ENCODE measurements around the gene ETNK2.

Gene ETNK2

DNA sequence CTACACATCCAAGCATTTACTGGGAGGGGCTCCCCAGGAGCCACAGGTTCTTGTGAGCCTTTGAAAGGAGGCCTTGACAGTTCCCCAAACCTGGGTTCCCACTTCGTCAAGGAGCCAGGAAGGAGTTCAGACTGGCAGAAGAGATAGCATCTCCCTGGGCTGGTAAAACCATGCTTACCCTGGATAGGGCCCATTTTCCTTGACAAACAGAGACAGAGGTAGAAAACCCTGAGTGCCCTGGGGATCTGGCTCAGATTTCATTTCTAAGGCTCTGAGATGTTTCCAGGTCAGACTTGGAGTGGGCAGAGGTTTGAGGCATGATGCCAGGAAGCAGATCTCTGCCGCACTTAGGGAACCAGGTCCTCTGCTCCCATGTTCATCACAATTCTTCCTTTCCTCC lies 2.7 kb downstream of the ETNK2 start:
- H3K27ac ChIP-seq = no peak overlapping the region
- no peaks in the 10 kb centered on the region for H3K36me3 ChIP-seq (replicated peaks)
- in situ Hi-C loops (cut with HindIII; ENCODE audit: low pct_ligation_motif_present, low sequenced_read_pairs) = loop anchor here (25.0 kb wide), 1 partner anchor 287 kb away; the partner anchor contains the start of gene SNRPE
- no peak for DNase-seq
- no peak overlapping the region for H3K4me3 ChIP-seq (ENCODE audit: low read depth, low read length)
- TF ChIP-seq, protein P1, sequence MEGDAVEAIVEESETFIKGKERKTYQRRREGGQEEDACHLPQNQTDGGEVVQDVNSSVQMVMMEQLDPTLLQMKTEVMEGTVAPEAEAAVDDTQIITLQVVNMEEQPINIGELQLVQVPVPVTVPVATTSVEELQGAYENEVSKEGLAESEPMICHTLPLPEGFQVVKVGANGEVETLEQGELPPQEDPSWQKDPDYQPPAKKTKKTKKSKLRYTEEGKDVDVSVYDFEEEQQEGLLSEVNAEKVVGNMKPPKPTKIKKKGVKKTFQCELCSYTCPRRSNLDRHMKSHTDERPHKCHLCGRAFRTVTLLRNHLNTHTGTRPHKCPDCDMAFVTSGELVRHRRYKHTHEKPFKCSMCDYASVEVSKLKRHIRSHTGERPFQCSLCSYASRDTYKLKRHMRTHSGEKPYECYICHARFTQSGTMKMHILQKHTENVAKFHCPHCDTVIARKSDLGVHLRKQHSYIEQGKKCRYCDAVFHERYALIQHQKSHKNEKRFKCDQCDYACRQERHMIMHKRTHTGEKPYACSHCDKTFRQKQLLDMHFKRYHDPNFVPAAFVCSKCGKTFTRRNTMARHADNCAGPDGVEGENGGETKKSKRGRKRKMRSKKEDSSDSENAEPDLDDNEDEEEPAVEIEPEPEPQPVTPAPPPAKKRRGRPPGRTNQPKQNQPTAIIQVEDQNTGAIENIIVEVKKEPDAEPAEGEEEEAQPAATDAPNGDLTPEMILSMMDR (IDR thresholded peaks at IDR 0.05; ENCODE audit: low read depth, low read length, missing control alignments) = no peak
- H3K27me3 ChIP-seq (replicated peaks) = no peaks in the 10 kb centered on the region

DNA sequence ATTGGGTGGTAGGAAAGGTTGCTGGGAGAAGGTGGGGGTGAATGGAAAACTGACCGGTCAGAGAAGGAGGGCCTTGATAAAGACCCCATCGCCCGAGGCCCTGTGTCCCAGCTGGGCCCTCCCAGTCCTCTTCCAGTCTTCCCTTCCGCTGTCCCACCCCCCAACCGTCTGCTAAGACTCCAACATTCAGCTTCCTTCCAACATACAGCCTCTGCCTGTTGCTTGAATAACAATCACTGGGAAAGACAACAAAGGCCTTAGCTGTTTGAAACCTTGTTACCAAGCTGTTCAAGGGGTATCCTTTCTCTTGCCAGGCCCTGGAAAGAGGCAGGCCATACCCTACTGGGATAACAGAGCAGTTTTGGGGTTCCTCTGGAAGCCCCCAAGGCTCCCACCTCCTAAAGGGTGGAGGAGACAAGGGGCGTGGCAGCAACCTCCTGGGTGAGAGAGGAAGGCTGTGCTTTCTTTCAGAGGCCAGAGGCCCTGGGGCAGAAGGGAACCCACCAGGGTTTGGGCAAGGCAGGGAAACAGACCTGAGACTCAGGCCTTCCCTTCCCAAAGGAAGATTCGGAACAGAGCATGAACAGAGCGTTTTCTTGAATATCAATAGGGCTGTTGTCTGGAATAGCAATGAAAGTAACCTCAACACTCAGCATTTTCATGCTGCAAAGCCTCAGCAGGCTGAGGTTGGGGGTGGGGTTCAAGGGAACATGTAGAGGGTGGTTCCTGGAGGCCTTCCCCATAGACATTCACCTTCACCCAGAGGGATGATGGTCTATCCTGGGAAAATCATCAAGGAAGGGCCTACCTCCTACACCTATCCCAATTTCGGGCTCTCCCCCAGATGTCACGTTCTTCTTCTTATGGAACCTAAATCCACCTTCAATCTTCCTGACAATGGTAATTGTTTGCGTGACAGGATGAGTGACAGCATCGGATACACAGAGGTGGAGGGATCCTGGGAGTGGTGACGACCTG lies 4.1 kb downstream of the ETNK2 start:
- Histone ChIP-seq H3K4me3 (ENCODE audit: low read depth, low read length) (no peak overlapping the region), H3K27ac (no peak overlapping the region), H3K36me3 (replicated peaks) (no peaks in the 10 kb centered on the region), H3K27me3 (replicated peaks) (no peaks in the 10 kb centered on the region)
- no peak for DNase-seq
- in situ Hi-C loops (cut with HindIII; ENCODE audit: low pct_ligation_motif_present, low sequenced_read_pairs) = loop anchor here (25.0 kb wide), 1 partner anchor 285 kb away; the partner anchor contains the start of gene SNRPE
- TF ChIP-seq, protein P1 (IDR thresholded peaks at IDR 0.05; ENCODE audit: low read depth, low read length, missing control alignments) = no peak

DNA sequence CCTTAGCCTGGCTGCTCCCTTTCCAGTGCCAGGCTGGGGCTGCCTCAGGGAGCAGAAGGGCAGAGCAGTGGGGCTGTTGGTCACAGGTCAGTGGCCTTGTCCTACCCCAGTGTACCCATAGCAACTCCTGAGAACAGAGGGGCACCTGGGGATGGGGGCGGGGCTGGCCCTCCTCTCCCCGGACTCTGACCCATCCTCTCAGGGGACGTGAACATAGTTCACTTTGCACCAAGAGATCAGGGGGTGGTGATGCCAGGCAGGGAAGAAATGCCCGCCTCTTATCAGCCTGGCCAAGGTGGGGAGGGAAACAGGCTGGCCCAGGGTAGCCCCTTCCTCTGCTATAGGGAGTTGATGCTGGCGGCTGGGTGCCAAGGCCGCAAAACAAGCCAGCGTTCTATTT lies 4.9 kb downstream of the ETNK2 start:
- DNase-seq = no peak
- Histone ChIP-seq H3K4me3 (ENCODE audit: low read depth, low read length) (no peak overlapping the region), H3K27me3 (replicated peaks) (no peaks in the 10 kb centered on the region)

DNA sequence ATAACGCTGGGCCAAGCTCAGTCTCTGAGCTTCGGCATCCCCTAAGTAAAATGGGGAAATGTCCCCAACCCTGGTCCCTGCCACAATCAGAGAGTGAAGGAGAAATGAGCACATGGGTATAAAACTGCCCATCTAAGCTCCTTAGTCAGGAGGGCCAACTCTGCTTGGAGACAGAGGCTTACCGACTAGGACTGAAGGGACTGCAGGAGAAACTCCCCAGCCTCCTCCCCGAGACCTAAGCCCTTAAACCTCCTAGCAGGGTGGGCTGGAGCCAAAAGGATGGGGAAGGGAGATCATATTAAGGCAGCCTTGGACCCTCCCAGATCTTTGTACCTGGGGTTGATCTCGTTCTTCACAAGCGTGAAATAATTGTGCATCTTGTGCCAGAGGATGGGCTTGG lies 5.5 kb downstream of the ETNK2 start:
- Histone ChIP-seq H3K36me3 (replicated peaks) (no peaks in the 10 kb centered on the region), H3K27ac (no peak overlapping the region), H3K4me3 (ENCODE audit: low read depth, low read length) (no peak overlapping the region), H3K27me3 (replicated peaks) (no peaks in the 10 kb centered on the region)
- DNase-seq = no peak
- in situ Hi-C loops (cut with HindIII; ENCODE audit: low pct_ligation_motif_present, low sequenced_read_pairs) = loop anchor here (25.0 kb wide), 1 partner anchor 284 kb away; the partner anchor contains the start of gene SNRPE
- TF ChIP-seq, protein P1 (IDR thresholded peaks at IDR 0.05; ENCODE audit: low read depth, low read length, missing control alignments) = no peak

More for the DNA sequence above, 4.9 kb downstream of the ETNK2 start:
- in situ Hi-C loops (cut with HindIII; ENCODE audit: low pct_ligation_motif_present, low sequenced_read_pairs) = loop anchor here (25.0 kb wide), 1 partner anchor 285 kb away; the partner anchor contains the start of gene SNRPE
- TF ChIP-seq, protein P1 (IDR thresholded peaks at IDR 0.05; ENCODE audit: low read depth, low read length, missing control alignments) = no peak
- H3K36me3 ChIP-seq (replicated peaks) = no peaks in the 10 kb centered on the region
- H3K27ac ChIP-seq = no peak overlapping the region

DNA sequence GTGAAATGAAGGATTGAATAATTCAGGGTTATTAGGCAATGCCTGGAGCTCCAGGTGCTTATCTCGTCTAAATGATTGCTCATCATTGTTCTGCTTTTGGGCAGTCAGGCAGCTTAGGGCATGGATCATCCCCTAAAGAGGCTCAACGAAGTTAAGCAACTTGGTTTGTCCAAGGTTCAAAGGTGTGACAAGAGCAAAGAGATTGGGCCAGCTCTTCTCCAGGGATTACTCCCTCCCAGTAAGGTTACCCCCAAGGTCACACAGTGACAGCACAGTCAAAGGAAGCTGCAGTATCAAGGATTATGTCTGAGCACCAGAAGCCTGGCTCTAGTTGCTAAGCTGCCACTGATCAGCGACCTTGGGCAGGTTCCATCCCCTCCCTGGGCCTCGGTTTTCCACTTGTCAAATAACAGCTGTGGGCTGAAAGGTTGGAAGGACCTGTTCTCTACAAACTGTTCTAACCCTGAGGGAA lies 6.8 kb downstream of the ETNK2 start:
- Histone ChIP-seq H3K27ac (no peak overlapping the region), H3K27me3 (replicated peaks) (no peaks in the 10 kb centered on the region), H3K4me3 (ENCODE audit: low read depth, low read length) (no peak overlapping the region), H3K36me3 (replicated peaks) (no peaks in the 10 kb centered on the region)
- in situ Hi-C loops (cut with HindIII; ENCODE audit: low pct_ligation_motif_present, low sequenced_read_pairs) = loop anchor here (25.0 kb wide), 1 partner anchor 283 kb away; the partner anchor contains the start of gene SNRPE
- no peak for DNase-seq
- TF ChIP-seq, protein P1 (IDR thresholded peaks at IDR 0.05; ENCODE audit: low read depth, low read length, missing control alignments) = no peak
